Stimulated activated CD8-positive, alpha-beta memory T cell treated with anti-CD3 and anti-CD28 coated beads, Interleukin-7, amount 100 ng/mL, for 24 hours (primary cell): ENCODE results near the gene JMJD6.

Experiments
- DNase-seq: peaks from one replicate; pipeline ENCODE4 v3.0.0-alpha.2; 2020; ENCODE audit warnings: low read depth

Gene JMJD6

DNA sequence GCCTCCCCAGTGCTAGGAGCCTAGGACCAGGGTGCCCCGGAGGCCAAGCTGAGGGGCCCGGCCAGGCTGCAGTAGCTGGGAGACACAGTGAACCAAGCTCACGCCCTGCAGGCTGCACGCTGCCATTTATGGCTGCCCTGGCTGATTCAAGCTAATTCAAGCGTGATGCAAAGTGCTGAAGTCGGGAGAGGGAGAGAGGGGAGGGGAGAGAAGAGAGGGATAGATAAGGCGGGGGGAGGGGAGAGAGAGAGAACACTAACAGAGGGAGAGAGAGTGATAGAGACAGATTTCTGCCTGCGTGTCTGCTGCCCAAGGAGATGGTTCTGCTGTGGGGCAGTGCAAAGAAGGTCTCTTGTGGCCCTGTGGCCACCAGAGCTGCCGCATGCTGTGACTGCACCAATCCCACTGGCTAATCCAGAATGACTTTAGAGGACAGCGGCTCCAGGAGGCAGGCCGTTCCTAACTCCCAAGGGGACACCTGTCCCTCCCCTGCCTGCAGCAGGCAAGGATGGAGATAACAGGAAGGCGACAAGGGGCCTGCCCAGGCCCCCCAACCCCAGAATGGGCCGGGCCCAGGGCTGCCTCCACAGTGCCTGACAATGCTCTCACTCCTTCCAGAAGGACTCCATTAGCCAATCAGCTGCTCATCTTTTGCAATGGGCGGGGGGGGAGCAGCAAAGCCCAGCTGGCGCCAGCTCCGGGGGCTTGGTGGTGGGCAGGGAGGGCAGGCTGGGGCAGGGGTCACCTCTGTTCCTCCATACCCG, 28.5 kb downstream of the JMJD6 start:
- DNase-seq = no peak

DNA sequence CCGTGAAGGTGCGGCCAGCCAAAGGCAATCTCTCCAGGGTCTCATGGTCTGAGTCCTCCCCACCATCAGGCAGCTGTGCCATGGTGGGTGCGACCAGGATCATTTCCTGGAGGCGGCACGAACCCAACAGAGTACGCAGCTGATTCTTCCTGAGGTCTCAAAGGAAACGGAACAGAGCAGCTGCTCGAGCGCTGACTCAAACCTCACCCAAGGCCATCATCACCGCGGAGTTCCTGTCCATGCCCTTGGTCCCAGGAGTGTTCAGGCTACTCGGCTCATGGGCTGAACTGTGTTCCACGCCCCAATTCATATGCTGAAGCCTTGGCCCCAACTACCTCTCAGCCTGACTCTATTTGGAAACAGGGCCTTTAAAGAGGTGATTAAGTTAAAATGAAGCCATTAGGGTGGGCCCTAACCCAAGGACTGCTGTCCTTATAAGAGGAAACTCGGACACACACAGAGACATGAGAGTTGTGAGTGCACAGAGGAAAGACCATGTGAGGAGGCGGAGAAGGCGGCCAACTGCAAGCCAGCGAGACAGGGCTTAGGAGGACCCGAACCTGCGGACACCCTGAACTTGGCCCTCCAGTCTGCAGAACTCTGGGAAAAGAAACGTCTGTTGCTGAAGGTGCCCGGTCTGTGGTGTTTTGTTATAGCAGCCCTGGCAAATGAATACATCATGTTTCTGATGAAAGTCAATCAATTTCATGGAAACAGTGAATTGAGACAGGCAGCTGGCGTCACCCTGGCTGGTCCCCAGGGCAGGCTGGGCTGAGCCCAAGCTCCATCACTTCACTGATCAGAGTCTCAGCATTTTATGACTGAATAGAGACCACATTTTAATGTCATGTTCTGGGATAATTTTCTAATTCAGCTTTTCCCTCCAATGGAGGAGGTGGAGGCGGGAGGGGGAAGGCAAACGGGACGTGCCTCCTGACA, 29.4 kb downstream of the JMJD6 start:
- no peak for DNase-seq

- no peak for DNase-seq
These were observed 31.2 kb downstream of the JMJD6 start for GRCh38 chr17:76695059-76695831.

DNA sequence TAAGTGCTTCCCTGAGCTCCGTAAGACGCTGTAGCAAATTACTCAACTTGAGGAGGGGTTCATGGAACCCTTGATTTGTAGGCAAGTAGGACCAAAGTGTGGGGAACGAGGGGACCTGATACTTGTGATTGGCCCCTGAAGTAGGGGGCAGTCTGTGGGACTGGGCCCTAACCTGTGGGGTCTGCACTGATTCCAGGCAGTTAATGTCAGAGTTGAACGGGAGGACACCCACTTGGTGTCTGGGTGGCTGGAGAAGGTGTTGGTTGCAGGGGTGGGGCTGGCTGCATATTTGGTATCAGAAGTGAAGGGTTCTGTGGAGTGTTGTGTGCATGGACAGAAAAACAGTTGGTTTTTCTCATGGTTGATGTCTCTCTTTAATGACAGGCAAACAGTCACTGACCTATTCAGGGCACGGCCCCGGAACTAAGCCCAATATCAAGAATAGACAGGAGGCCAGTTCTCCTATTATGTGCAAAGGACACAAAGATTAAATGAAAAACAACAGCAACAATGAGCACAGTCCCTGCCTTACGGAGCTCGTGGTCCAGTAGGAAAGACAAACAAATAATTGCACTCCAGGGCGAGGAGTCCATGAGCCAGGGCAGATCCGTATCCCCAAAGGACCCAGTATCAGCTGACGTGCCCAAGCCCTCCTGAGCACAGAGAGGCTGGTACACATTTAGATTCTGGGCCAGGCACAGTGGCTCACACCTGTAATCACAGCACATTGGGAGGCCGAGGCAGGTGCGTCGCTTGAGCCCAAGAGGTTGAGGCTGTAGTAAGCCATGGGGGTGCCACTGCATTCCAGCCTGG, 34.8 kb downstream of the JMJD6 start:
- DNase-seq = no peak

DNA sequence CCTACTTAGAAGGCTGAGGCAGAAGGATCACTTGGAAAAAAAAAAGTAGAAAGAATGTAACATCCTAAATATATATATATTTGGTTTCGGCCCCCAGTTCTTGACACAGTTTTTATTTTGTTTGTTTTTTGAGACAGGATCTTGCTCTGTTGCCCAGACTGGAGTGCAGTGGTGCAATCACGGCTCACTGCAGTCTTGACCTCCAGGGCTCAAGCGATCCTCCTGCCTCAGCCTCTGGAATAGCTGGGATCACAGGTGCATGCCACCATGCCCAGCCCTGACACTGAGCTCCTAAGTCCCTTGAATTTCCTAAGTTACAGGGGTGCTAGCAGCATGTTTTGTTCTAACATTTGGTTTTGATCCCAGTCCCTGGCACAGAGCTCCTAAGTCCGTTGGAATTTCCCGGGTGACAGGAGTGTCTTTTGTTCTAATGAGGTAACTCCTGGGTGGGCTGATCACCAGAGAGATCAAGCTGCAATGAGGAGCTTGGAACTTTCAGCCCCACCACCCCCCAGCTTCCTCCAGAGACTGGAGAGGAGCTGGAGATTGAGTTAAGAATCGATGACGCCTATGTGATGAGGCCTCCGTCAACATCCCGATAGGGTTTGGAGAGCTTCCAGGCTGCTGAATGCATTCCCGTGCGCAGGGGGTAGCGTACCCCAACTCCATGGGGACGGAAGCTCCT, 35.7 kb downstream of the JMJD6 start:
- no peak for DNase-seq

- DNase-seq = no peak
These were observed 36.5 kb downstream of the JMJD6 start for GRCh38 chr17:76689859-76690258.

- DNase-seq = no peak
These were observed 38.2 kb downstream of the JMJD6 start for GRCh38 chr17:76688165-76688622.

DNA sequence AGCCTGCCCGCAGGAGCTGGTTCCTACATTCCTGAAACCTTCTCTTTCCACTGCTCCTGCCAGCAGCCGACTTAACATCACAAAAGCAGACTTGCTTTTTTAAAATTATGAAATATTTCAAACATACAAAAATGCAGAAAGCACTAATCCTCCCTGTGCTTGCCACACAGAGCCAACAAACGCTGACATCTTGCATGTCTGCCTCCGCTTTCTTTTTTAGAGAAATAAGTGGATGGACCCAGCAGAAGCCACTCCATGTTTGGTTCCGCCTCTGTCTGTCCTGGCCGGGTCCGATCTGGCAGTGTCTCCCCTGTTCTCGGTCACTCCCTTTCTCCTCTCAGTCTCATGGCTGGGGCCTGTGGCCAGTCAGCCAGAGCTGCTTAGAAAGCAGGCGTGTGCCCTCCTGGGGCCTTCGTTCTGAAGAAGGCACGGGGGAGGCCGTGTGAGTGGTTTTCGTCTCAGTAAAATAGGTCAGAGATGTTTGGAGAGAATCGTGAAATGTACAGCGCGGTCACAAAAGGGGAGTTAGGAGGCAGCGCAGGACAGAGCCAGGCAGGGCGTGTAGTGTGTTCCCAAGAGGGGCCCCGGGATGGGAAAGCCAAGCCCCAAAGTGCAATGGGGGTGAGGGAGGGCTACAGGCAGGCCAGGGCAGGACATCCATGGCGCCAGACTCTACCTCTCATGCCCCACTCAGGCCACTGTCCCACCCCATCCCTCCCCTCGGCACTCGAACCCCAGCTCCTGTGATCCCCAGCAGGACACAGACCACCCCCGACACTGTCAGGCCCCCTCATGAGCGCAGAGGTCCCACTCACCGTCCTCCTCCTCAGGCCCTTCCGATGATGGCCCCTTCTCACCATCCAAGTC, 38.9 kb downstream of the JMJD6 start:
- DNase-seq = no peak

GRCh38 chr17:76686538-76687297, 39.7 kb downstream of the JMJD6 start:
- DNase-seq = no peak

- no peak for DNase-seq
These were observed 40.6 kb downstream of the JMJD6 start for GRCh38 chr17:76685846-76686245.

DNA sequence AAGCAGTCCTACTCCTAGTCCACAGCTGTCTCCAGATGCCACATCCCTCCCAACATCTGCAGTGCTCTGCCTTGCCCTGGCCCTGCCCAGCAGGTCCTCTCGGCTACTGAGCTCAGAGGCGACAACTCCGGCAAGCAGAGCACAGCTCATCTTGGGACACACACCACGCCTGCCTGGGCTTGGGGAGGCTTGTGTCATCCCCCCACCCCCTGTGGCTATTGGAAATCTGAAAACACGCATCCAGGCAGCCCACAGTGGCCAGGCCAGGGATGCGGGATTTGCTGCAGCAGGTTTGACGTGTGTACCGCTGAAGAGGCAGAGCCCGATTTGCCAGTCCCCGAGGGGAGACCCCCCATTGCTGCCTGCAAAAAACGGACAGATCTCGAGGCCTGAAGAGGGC, 41.0 kb downstream of the JMJD6 start:
- DNase-seq = no peak

DNA sequence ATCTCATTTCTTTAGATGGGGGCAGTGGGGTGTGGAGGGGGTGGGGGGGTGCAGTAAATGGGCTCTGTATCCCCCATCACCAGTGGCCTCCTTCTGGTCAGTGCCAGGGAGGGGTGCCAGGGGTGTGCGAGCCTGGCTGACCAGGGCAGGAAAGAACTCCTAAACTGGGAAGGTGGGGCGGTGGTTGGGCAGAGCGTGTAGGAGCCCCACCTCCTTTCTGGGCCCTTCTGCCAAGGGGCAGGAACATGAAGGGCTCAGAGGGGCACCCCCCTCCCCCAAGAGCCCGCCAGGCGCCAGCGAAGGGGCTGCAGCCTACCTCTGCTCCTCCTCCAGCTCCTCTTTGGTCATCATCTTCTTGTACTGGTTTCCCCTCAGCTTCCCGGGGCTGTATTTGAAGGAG, 41.6 kb downstream of the JMJD6 start:
- DNase-seq = no peak

- DNase-seq = no peak
These were observed 42.3 kb downstream of the JMJD6 start for GRCh38 chr17:76683921-76684745.

DNA sequence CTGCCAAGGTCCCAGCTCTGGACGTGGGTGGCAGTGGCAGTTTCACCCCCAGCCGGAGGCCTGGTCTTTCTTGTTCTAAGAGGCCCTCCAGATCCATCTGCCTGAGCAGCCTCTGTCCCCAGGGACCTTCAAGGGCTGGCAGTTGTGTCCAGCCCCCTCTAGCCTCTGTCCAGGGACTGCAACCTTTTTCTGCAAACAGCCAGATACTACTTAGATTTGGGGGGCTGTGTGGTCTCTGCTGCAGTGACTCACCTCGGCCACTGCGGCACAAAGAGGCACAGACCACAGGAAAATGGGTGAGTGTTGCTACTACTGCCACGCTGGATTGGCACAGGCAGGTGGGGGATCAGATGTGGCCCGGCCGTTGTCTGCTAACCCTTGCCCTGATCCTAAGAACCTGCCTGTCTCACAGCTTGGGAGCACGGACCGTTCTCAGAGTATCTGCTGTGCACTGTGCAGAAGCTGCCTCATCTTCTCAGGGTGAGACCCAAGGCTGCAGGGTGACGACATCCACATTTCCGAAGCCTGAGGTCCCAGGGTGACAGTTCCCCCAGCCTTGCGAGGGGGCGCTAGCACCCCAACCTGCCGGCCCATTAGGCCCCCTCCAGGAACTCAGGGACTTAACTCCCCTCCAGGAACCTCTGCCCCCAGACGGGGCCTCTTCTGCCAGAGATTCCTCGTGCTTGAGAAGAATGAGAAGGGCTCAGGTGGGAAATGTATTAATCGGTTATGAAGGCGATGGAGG, 43.2 kb downstream of the JMJD6 start:
- DNase-seq = no peak

- no peak for DNase-seq
These were observed 44.1 kb downstream of the JMJD6 start for GRCh38 chr17:76682296-76682695.

- no peak for DNase-seq
These were observed 44.9 kb downstream of the JMJD6 start for GRCh38 chr17:76681222-76682137.
